Activated effector memory CD4-positive, alpha-beta T cell treated with anti-CD3 and anti-CD28 coated beads, Interleukin-2, amount 50 U/mL, for 16 hours (primary cell): ENCODE measurements around the gene KCNG2.

Experiments used
- DNase-seq: peaks from one replicate; pipeline ENCODE4 v3.0.0-alpha.2; 2020

KCNG2 gene

GRCh38 chr18:79872527-79873444 lies 75.0 kb downstream of the KCNG2 start:
- peak; percentile 47 for DNase-seq

GRCh38 chr18:79873449-79874110 lies 75.8 kb downstream of the KCNG2 start:
- peak; percentile 51 for DNase-seq

- DNase-seq = peak; percentile 31
These were observed 77.1 kb downstream of the KCNG2 start for GRCh38 chr18:79874553-79875530.

GRCh38 chr18:79875531-79875919 lies 77.8 kb downstream of the KCNG2 start:
- peak; percentile 30 for DNase-seq

GRCh38 chr18:79875931-79876461 lies 78.3 kb downstream of the KCNG2 start:
- DNase-seq = peak; percentile 54

GRCh38 chr18:79876497-79876896 lies 78.8 kb downstream of the KCNG2 start:
- DNase-seq = peak; percentile 59

GRCh38 chr18:79877163-79878091 lies 79.7 kb downstream of the KCNG2 start:
- peak; percentile 43 for DNase-seq

GRCh38 chr18:79878246-79878645 lies 80.5 kb downstream of the KCNG2 start:
- peak; percentile 6 for DNase-seq

- DNase-seq = peak; percentile 51
These were observed 81.1 kb downstream of the KCNG2 start for GRCh38 chr18:79878741-79879378.

GRCh38 chr18:79879566-79879965 lies 81.8 kb downstream of the KCNG2 start:
- no peak for DNase-seq

- peak; percentile 19 for DNase-seq
These were observed 84.0 kb downstream of the KCNG2 start for GRCh38 chr18:79881695-79882094.

GRCh38 chr18:79882522-79883241 lies 84.9 kb downstream of the KCNG2 start:
- DNase-seq = peak; percentile 54

GRCh38 chr18:79883461-79884293 lies 85.9 kb downstream of the KCNG2 start:
- peak; percentile 45 for DNase-seq

- DNase-seq = peak; percentile 53
These were observed 86.7 kb downstream of the KCNG2 start for GRCh38 chr18:79884294-79884962.

GRCh38 chr18:79884963-79885728 lies 87.4 kb downstream of the KCNG2 start:
- DNase-seq = peak; percentile 28

- DNase-seq = peak; percentile 45
These were observed 89.7 kb downstream of the KCNG2 start for GRCh38 chr18:79887181-79888000.

- peak; percentile 31 for DNase-seq
These were observed 90.3 kb downstream of the KCNG2 start for GRCh38 chr18:79888016-79888415.
